MG63 (cell line): ENCODE measurements around the gene FYCO1. TPM values are rescaled to one million over a fixed set of nuclear protein-coding genes. Genes with fewer than 3 reads are reported as not detected.

Experiments
- DNase-seq: peaks from one replicate; pipeline ENCODE4 v3.0.0-alpha.2; 2020
- H3K27me3 ChIP-seq: fragments of 250-450 bp; sonication (Bioruptor Pico); 2 replicates; pipeline ENCODE4 v1.5.1; 2020; ENCODE audit warnings: mild to moderate bottlenecking, moderate library complexity
- H3K36me3 ChIP-seq: fragments of 250-450 bp; sonication (Bioruptor Pico); 2 replicates; pipeline ENCODE4 v1.5.1; 2020; ENCODE audit warnings: mild to moderate bottlenecking, moderate library complexity
- H3K4me3 ChIP-seq: fragments of 250-450 bp; sonication (Bioruptor Pico); 2 replicates; pipeline ENCODE4 v1.5.1; 2020; ENCODE audit warnings: mild to moderate bottlenecking, moderate library complexity
- H3K9me3 ChIP-seq: fragments of 250-450 bp; sonication (Bioruptor Pico); 2 replicates; pipeline ENCODE4 v1.5.1; 2020; ENCODE audit warnings: mild to moderate bottlenecking, moderate library complexity
- total RNA-seq: library from RNA; depleted of rRNA; stranded (reverse); fragments of >200 nt; shearing (Covaris generic); gene quantifications from 2 replicates; pipeline ENCODE4 v1.2.3, GENCODE V29; 2014; ENCODE audit warnings: low replicate concordance

Gene FYCO1
- total RNA-seq, 1 experiment from 2014 or later: 10.5 TPM

- no peak for DNase-seq
- Histone ChIP-seq H3K4me3 (no peak within 1 kb of the TSS), H3K36me3 (peaks cover 6% of the 10 kb centered on the region), H3K9me3 (no peaks in the 10 kb centered on the region), H3K27me3 (no peaks in the 10 kb centered on the region)
Measured at GRCh38 chr3:45943207-45943846, 52.3 kb downstream of the FYCO1 start, which contains the start of gene CXCR6. Gene CXCR6 (plus strand): TSS chr3:45943464. CDS start chr3:45946482, 3,018 bp downstream.

DNA sequence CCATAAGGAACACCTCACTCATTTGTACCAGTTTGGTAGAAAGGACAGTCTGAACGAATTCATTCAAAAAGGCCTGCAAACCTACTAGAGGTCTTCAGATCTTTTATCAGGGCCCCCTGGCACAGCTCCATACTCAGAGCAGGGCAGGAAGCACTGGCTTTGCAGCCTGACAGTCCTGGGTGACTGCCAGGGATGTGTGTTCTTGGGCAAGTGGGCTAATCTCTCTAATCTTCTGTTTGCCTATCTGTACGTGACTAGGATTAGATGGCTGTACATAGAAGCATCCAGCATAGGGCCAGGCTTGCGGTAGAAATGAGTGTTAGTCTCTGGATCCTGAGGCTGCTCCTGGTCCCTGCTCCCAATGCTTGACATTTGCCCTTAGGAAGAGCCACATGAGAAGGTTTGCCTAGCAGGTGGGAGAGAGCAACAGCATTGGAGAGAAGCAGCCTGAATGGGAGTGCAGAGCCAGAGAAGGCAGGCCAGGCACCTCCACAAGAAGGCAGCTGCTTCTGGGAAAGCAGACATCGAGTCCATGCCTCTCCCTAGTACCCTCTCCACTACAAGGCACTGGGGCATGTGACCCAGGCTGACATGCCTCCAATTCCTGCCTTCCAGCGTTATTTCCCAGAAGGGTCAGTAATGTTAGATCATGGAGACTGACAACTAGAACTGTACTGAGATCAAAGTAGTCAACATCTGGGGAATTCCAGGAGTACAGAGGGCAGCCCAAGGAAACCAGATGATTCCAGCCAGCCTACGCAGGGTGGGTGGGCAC, 53.4 kb downstream of the FYCO1 start:
- no peak for DNase-seq
- H3K9me3 ChIP-seq: no peaks in the 10 kb centered on the region
- H3K4me3 ChIP-seq: no peak overlapping the region
- H3K36me3 ChIP-seq: peaks cover 6% of the 10 kb centered on the region
- H3K27me3 ChIP-seq: no peaks in the 10 kb centered on the region

DNA sequence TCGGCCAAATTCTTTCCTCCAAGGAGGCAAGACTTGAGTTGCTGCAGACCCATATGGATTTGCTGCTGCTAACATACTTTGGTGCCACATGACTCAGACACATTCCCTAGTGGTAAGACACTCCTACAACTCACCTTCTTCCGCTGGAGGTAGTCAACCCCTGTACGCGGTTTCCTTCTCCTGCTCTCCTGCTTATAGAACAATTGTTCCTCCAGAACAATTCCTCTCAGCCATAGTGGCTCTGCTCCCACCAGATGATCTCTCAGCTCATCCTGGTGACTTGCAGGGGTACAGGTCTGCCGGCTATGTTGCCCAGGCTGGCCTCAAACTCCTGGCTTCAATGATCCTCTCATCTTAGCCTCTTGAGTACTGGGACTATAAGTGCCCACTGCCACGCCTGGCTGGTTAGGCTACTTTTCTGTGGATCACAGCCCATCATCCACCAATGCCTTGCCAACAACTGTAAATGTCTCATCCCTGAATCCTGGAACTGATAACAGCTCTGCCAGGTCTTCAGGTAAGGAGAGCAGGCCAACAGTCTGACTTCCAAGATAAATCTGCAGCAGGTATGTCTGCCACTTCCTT, 54.8 kb downstream of the FYCO1 start:
- DNase-seq: no peak
- H3K36me3 ChIP-seq: no peaks in the 10 kb centered on the region
- no peaks in the 10 kb centered on the region for H3K27me3 ChIP-seq
- H3K9me3 ChIP-seq: no peaks in the 10 kb centered on the region
- H3K4me3 ChIP-seq: no peak overlapping the region

GRCh38 chr3:45940004-45940780, 55.4 kb downstream of the FYCO1 start:
- no peaks in the 10 kb centered on the region for H3K9me3 ChIP-seq

GRCh38 chr3:45939341-45939771, 56.3 kb downstream of the FYCO1 start:
- no peaks in the 10 kb centered on the region for H3K36me3 ChIP-seq
- DNase-seq: peak; percentile 6
- no peaks in the 10 kb centered on the region for H3K9me3 ChIP-seq
- H3K27me3 ChIP-seq: no peaks in the 10 kb centered on the region
- H3K4me3 ChIP-seq: no peak overlapping the region

More at GRCh38 chr3:45940004-45940780, 55.4 kb downstream of the FYCO1 start:
- DNase-seq: no peak
- Histone ChIP-seq H3K27me3 (no peaks in the 10 kb centered on the region), H3K4me3 (no peak overlapping the region), H3K36me3 (no peaks in the 10 kb centered on the region)

GRCh38 chr3:45938864-45939263, 56.8 kb downstream of the FYCO1 start:
- no peaks in the 10 kb centered on the region for H3K27me3 ChIP-seq
- no peak overlapping the region for H3K4me3 ChIP-seq
- DNase-seq: peak; percentile 59
- H3K36me3 ChIP-seq: no peaks in the 10 kb centered on the region
- H3K9me3 ChIP-seq: no peaks in the 10 kb centered on the region

DNA sequence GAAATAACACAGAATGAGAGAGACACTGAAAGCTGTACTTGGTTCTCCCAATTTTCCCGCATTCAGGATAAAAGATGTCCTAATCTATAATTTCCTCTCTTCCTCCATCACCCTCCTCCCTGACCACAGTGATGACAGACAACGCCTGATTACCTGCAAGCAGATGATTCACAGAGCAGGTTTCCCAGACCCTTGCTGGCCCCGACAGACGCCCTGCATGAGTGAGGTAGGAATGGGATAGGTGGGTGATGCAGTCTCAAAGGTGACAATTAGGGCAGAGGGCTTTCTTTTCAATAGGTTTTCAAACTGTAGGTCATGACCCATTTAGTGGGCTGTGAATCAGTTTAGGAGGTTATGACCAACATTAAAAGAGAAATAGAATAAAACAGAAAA, 57.6 kb downstream of the FYCO1 start:
- H3K4me3 ChIP-seq: no peak overlapping the region
- no peaks in the 10 kb centered on the region for H3K36me3 ChIP-seq
- DNase-seq: no peak
- H3K9me3 ChIP-seq: no peaks in the 10 kb centered on the region
- H3K27me3 ChIP-seq: no peaks in the 10 kb centered on the region

DNA sequence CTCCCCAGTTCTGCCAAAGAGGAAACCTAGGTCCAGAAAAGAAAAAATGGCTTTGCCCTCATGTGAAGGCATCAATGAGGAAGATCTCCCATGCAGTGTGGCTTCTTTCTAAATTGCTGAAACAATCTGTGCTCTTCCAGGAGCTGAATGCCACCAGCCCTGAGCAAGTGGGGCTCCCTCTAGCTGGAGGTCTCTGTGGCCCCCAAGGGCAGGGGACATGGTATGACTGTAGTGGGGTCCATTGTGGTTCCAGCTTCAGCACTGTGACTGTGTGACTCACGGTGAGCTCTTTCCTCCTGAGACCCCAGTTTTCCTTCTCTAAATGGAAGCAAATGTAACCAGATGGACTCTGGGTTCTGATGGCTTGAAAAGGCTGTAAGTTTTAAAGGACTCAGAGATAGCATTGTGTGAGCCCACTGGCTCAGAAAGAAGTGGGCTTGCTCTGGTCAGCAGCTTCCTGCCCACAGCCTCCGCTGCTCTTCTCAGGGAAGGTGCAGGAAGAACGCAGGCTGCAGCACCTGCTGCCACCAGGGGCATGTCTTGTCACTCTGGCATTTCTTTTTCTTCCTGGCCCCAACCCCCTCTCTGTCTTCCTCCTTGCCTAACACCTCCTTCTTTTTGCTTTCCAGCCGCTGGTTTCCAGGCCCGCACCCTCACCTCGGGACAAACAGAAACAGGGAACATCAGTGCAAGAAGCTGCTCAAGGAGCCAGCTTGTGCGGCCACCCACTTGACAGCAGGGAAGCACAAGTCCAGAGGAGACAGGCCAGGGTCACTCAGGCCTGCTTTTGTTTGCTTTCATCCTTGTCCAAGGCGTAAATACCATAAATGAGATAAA, 58.2 kb downstream of the FYCO1 start:
- H3K4me3 ChIP-seq: no peak overlapping the region
- no peaks in the 10 kb centered on the region for H3K9me3 ChIP-seq
- no peaks in the 10 kb centered on the region for H3K36me3 ChIP-seq
- H3K27me3 ChIP-seq: no peaks in the 10 kb centered on the region
- DNase-seq: no peak

- Histone ChIP-seq H3K4me3 (no peak overlapping the region), H3K9me3 (no peaks in the 10 kb centered on the region), H3K27me3 (no peaks in the 10 kb centered on the region), H3K36me3 (no peaks in the 10 kb centered on the region)
- DNase-seq: no peak
Measured at GRCh38 chr3:45936261-45936660, 59.4 kb downstream of the FYCO1 start.

- Histone ChIP-seq H3K27me3 (no peaks in the 10 kb centered on the region), H3K36me3 (no peaks in the 10 kb centered on the region; the same call in none of the 2 replicates)
- DNase-seq: no peak
Measured at GRCh38 chr3:45933591-45933990, 62.0 kb downstream of the FYCO1 start.

GRCh38 chr3:45932112-45932511, 63.5 kb downstream of the FYCO1 start:
- no peak for DNase-seq
- H3K27me3 ChIP-seq: no peaks in the 10 kb centered on the region
- H3K4me3 ChIP-seq: no peak overlapping the region
- no peaks in the 10 kb centered on the region; the same call in none of the 2 replicates for H3K36me3 ChIP-seq
- H3K9me3 ChIP-seq: no peaks in the 10 kb centered on the region

More at GRCh38 chr3:45933591-45933990, 62.0 kb downstream of the FYCO1 start:
- Histone ChIP-seq H3K4me3 (no peak overlapping the region), H3K9me3 (no peaks in the 10 kb centered on the region)

- DNase-seq: no peak
- Histone ChIP-seq H3K27me3 (no peaks in the 10 kb centered on the region), H3K9me3 (no peaks in the 10 kb centered on the region), H3K36me3 (no peaks in the 10 kb centered on the region; the same call in none of the 2 replicates), H3K4me3 (no peak overlapping the region)
Measured at GRCh38 chr3:45931496-45931895, 64.1 kb downstream of the FYCO1 start.

DNA sequence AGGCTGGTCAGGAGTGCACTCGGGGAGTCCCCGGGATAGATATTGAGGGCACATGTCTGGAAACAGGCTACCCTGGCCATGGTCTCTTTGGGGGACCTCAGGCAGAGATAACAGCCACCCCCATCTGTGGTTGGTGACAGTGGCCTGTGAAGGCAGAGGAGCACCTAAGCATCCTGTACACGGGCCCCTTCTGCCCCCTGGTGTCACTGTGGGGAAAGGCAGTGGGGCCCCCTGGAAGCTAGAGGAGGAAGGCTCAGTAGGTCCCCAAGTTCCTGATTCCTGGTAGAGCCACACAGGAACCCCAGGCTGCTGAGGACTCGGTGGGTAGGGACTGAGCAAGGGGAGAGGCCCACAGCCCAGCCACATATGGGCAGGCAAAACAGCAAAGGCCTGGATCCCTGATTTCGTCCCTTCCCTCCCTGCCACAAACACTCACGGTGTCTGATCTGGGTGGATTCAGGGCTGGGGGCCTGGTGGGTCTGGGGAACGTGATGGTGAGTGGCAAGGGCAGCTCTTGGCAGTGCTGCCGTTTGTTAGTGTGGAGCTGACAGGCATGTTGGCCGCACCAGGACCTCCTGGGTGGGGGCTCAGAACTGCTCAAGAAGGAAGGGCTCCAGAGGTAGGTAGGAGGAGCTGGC, 66.5 kb downstream of the FYCO1 start:
- Histone ChIP-seq H3K9me3 (no peaks in the 10 kb centered on the region), H3K36me3 (no peaks in the 10 kb centered on the region; the same call in none of the 2 replicates), H3K27me3 (no peaks in the 10 kb centered on the region), H3K4me3 (no peak overlapping the region)
- peak; percentile 12 for DNase-seq

GRCh38 chr3:45927881-45928280, 67.7 kb downstream of the FYCO1 start:
- H3K4me3 ChIP-seq: no peak overlapping the region
- H3K36me3 ChIP-seq: no peaks in the 10 kb centered on the region; the same call in none of the 2 replicates
- no peak for DNase-seq
- no peaks in the 10 kb centered on the region for H3K9me3 ChIP-seq
- no peaks in the 10 kb centered on the region for H3K27me3 ChIP-seq

GRCh38 chr3:45923755-45924154, 71.9 kb downstream of the FYCO1 start:
- Histone ChIP-seq H3K36me3 (no peaks in the 10 kb centered on the region), H3K4me3 (no peak overlapping the region), H3K27me3 (no peaks in the 10 kb centered on the region), H3K9me3 (no peaks in the 10 kb centered on the region)
- DNase-seq: peak; percentile 39
